Stomach (tissue), 4 donors: ENCODE results near the gene DDX60.

ENCODE experiments used
- POLR2A ChIP-seq, 4 donors: fragments of 450-650 bp; IDR thresholded peaks; one replicate each; pipeline ENCODE4 v1.6.1; 2016; ENCODE audit warnings: antibody characterized with exemption in 4 of 4, control low read depth in 2 of 4, mild to moderate bottlenecking in 1 of 4, moderate library complexity in 1 of 4
- POLR2AphosphoS5 ChIP-seq, 3 donors: sonication (generic); formaldehyde crosslinking; IDR thresholded peaks; one replicate each; pipeline ENCODE4 v1.6.1; 2016; ENCODE audit warnings: antibody characterized with exemption in 3 of 3
- TF ChIP-seq, protein P1 (sequence below), 7 experiments: fragments of 450-650 bp in 4 of 7; fragments of 200-600 bp in 3 of 7; sonication (generic) in 3 of 7; IDR thresholded peaks; one replicate each; pipeline ENCODE4 v1.5.1; 2016 to 2019; ENCODE audit warnings: antibody characterized with exemption in 7 of 7, control low read depth in 2 of 7, mild to moderate bottlenecking in 1 of 7

GRCh38 chr4:168334053-168334452, 15.5 kb upstream of the DDX60 start:
- TF ChIP-seq, protein P1, sequence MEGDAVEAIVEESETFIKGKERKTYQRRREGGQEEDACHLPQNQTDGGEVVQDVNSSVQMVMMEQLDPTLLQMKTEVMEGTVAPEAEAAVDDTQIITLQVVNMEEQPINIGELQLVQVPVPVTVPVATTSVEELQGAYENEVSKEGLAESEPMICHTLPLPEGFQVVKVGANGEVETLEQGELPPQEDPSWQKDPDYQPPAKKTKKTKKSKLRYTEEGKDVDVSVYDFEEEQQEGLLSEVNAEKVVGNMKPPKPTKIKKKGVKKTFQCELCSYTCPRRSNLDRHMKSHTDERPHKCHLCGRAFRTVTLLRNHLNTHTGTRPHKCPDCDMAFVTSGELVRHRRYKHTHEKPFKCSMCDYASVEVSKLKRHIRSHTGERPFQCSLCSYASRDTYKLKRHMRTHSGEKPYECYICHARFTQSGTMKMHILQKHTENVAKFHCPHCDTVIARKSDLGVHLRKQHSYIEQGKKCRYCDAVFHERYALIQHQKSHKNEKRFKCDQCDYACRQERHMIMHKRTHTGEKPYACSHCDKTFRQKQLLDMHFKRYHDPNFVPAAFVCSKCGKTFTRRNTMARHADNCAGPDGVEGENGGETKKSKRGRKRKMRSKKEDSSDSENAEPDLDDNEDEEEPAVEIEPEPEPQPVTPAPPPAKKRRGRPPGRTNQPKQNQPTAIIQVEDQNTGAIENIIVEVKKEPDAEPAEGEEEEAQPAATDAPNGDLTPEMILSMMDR (IDR thresholded peaks at IDR 0.05), result no peak
- TF ChIP-seq POLR2A (IDR thresholded peaks at IDR 0.05), result no peak
- TF ChIP-seq POLR2AphosphoS5 (IDR thresholded peaks at IDR 0.05), result no peak
